HEK293 (cell line): ENCODE data around the gene CACNA1C.

Experiments
- CTCF ChIA-PET: fragments of 350-600 bp; formaldehyde crosslinking; extraction: SDS; loops from one replicate; lab custom pipeline; 2021; ENCODE audit warnings: antibody characterized with exemption; lab: Yijun Ruan, JAX
- POLR2A ChIA-PET: fragments of 300-600 bp; formaldehyde crosslinking; extraction: SDS; loops from one replicate; lab custom pipeline; 2020; ENCODE audit warnings: antibody characterized with exemption, inconsistent platforms; lab: Yijun Ruan, JAX
- H3K27ac ChIP-seq: fragments of 200-500 bp; sonication (Bioruptor generic); 2 replicates; pipeline ENCODE4 v1.5.1; 2014; ENCODE audit warnings: low read depth, low read length, control low read depth, inconsistent platforms; ENCODE audit errors: extremely low read depth
- H3K36me3 ChIP-seq, 2 experiments: fragments of 200-500 bp in 1 of 2; sonication (Bioruptor generic) in 1 of 2; 1 replicate in 1 of 2; 2 replicates in 1 of 2; pipeline ENCODE4 v1.5.1; 2014 to 2017; ENCODE audit warnings: inconsistent platforms in 2 of 2, low read length in 2 of 2; ENCODE audit not compliant: control insufficient read depth in 2 of 2, insufficient read depth in 1 of 2
- H3K4me1 ChIP-seq: fragments of 200-500 bp; sonication (Bioruptor generic); 2 replicates; pipeline ENCODE4 v1.5.1; 2014; ENCODE audit warnings: mild to moderate bottlenecking, low read length, inconsistent platforms; ENCODE audit not compliant: control insufficient read depth, insufficient read depth
- H3K4me3 ChIP-seq: 2 replicates; pipeline ENCODE4 v1.5.1; 2011; ENCODE audit warnings: low read depth, mild to moderate bottlenecking, control low read depth, low read length, moderate library complexity
- H3K9me3 ChIP-seq: fragments of 200-500 bp; sonication (Bioruptor generic); 2 replicates; pipeline ENCODE4 v1.5.1; 2014; ENCODE audit warnings: low read depth, low read length, inconsistent platforms; ENCODE audit not compliant: control insufficient read depth, insufficient read depth
- BCL6B ChIP-seq: fragments of 450-650 bp; formaldehyde crosslinking; IDR thresholded peaks from 2 replicates; pipeline ENCODE4 v1.5.1; 2017; ENCODE audit warnings: missing biosample characterization, missing genetic modification characterization
- GLI4 ChIP-seq: fragments of 450-650 bp; formaldehyde crosslinking; IDR thresholded peaks from 2 replicates; pipeline ENCODE4 v1.5.1; 2016; ENCODE audit warnings: missing biosample characterization, missing genetic modification characterization
- INSM2 ChIP-seq: fragments of 450-650 bp; formaldehyde crosslinking; IDR thresholded peaks from 2 replicates; pipeline ENCODE4 v1.5.1; 2016; ENCODE audit warnings: missing biosample characterization, missing genetic modification characterization
- KLF1 ChIP-seq: fragments of 450-650 bp; formaldehyde crosslinking; IDR thresholded peaks from 2 replicates; pipeline ENCODE4 v1.5.1; 2016; ENCODE audit warnings: missing biosample characterization, missing genetic modification characterization
- MEIS1 ChIP-seq: sonication (generic); formaldehyde crosslinking; IDR thresholded peaks from 2 replicates; pipeline ENCODE4 v1.8.1; 2022; ENCODE audit warnings: missing genetic modification reagents, mild to moderate bottlenecking, borderline replicate concordance
- SP7 ChIP-seq: fragments of 450-650 bp; formaldehyde crosslinking; IDR thresholded peaks from 2 replicates; pipeline ENCODE4 v1.5.1; 2016; ENCODE audit warnings: missing biosample characterization, missing genetic modification characterization
- ZEB2 ChIP-seq: fragments of 450-650 bp; formaldehyde crosslinking; IDR thresholded peaks from 2 replicates; pipeline ENCODE4 v1.5.1; 2016; ENCODE audit warnings: missing biosample characterization, missing genetic modification characterization
- ZIC2 ChIP-seq: fragments of 450-650 bp; formaldehyde crosslinking; IDR thresholded peaks from 2 replicates; pipeline ENCODE4 v1.5.1; 2016; ENCODE audit warnings: missing biosample characterization, missing genetic modification characterization
- ZNF121 ChIP-seq: fragments of 450-650 bp; formaldehyde crosslinking; IDR thresholded peaks from 2 replicates; pipeline ENCODE4 v1.5.1; 2016; ENCODE audit warnings: missing biosample characterization, missing genetic modification characterization
- ZNF138 ChIP-seq: fragments of 450-650 bp; formaldehyde crosslinking; IDR thresholded peaks from 2 replicates; pipeline ENCODE4 v1.5.1; 2016; ENCODE audit warnings: missing biosample characterization, missing genetic modification characterization, borderline replicate concordance
- ZNF266 ChIP-seq: fragments of 450-650 bp; formaldehyde crosslinking; IDR thresholded peaks from 2 replicates; pipeline ENCODE4 v1.5.1; 2016; ENCODE audit warnings: missing biosample characterization, missing genetic modification characterization, low read depth
- ZNF302 ChIP-seq: fragments of 450-650 bp; formaldehyde crosslinking; IDR thresholded peaks from 2 replicates; pipeline ENCODE4 v1.5.1; 2016; ENCODE audit warnings: missing biosample characterization, missing genetic modification characterization, low read depth
- ZNF423 ChIP-seq: fragments of 450-650 bp; formaldehyde crosslinking; IDR thresholded peaks from 2 replicates; pipeline ENCODE4 v1.5.1; 2016; ENCODE audit warnings: missing biosample characterization, missing genetic modification characterization
- ZNF426 ChIP-seq: fragments of 450-650 bp; formaldehyde crosslinking; IDR thresholded peaks from 2 replicates; pipeline ENCODE4 v1.5.1; 2017; ENCODE audit warnings: missing biosample characterization, missing genetic modification characterization, mild to moderate bottlenecking, inconsistent platforms, moderate library complexity
- ZNF529 ChIP-seq: fragments of 450-650 bp; formaldehyde crosslinking; IDR thresholded peaks from 2 replicates; pipeline ENCODE4 v1.5.1; 2017; ENCODE audit warnings: missing genetic modification characterization, missing biosample characterization; ENCODE audit not compliant: insufficient replicate concordance
- ZNF561 ChIP-seq: fragments of 450-650 bp; IDR thresholded peaks from 2 replicates; pipeline ENCODE4 v1.5.1; 2018; ENCODE audit warnings: missing biosample characterization, missing genetic modification characterization, borderline replicate concordance
- ZNF621 ChIP-seq: fragments of 450-650 bp; formaldehyde crosslinking; IDR thresholded peaks from 2 replicates; pipeline ENCODE4 v1.5.1; 2017; ENCODE audit warnings: missing biosample characterization, missing genetic modification characterization
- ZNF629 ChIP-seq: fragments of 450-650 bp; formaldehyde crosslinking; IDR thresholded peaks from 2 replicates; pipeline ENCODE4 v1.5.1; 2017; ENCODE audit warnings: missing biosample characterization, missing genetic modification characterization
- ZNF660 ChIP-seq: fragments of 450-650 bp; IDR thresholded peaks from 2 replicates; pipeline ENCODE4 v1.5.1; 2018; ENCODE audit warnings: missing biosample characterization, mild to moderate bottlenecking, missing genetic modification characterization
- ZNF701 ChIP-seq: fragments of 450-650 bp; formaldehyde crosslinking; IDR thresholded peaks from 2 replicates; pipeline ENCODE4 v1.5.1; 2016; ENCODE audit warnings: missing biosample characterization, missing genetic modification characterization
- ZNF768 ChIP-seq: fragments of 450-650 bp; formaldehyde crosslinking; IDR thresholded peaks from 2 replicates; pipeline ENCODE4 v1.5.1; 2018; ENCODE audit warnings: missing biosample characterization, mild to moderate bottlenecking, missing genetic modification characterization
- ZNF830 ChIP-seq: fragments of 450-650 bp; IDR thresholded peaks from 2 replicates; pipeline ENCODE4 v1.5.0; 2018; ENCODE audit warnings: missing biosample characterization, missing genetic modification characterization, low read depth, mild to moderate bottlenecking, moderate library complexity

The CACNA1C gene

GRCh38 chr12:2402073-2402579 lies 349.3 kb downstream of the CACNA1C start:
- Histone ChIP-seq H3K9me3 (no peaks in the 10 kb centered on the region), H3K4me3 (no peak overlapping the region), H3K4me1 (no peaks in the 10 kb centered on the region), H3K36me3 (no peaks in the 10 kb centered on the region), H3K27ac (no peak overlapping the region)
- TF ChIP-seq ZNF830 (no peak), ZIC2 (tag by site-specific recombination) (peak; percentile 58; the same call in 1 of the 2 replicates), ZNF768 (tag by site-specific recombination) (peak; percentile 72)
- ChIA-PET POLR2A (interaction anchor here (0.6 kb wide), 1 partner anchor 33 kb away, joined by 3 read pairs; no protein-coding TSS in a partner anchor), CTCF (interaction anchor here (0.6 to 1.0 kb wide), 2 partner anchors 19 to 116 kb away, joined by 3 to 4 read pairs; no protein-coding TSS in a partner anchor)

GRCh38 chr12:2403221-2403976 lies 350.6 kb downstream of the CACNA1C start:
- POLR2A ChIA-PET = no interaction called here

GRCh38 chr12:2405039-2405438 lies 352.3 kb downstream of the CACNA1C start:
- TF ChIP-seq ZNF529 (tag by site-specific recombination) (peak; percentile 96), ZNF561 (tag by site-specific recombination) (no peak), GLI4 (tag by site-specific recombination) (no peak)
- ChIA-PET CTCF (no interaction called here), POLR2A (no interaction called here)

More at GRCh38 chr12:2403221-2403976, 350.6 kb downstream of the CACNA1C start:
- no peaks in the 10 kb centered on the region for H3K4me1 ChIP-seq
- CTCF ChIA-PET = interaction anchor here (1.0 kb wide), 1 partner anchor 17 kb away, joined by 4 read pairs; no protein-coding TSS in a partner anchor
- H3K36me3 ChIP-seq = no peaks in the 10 kb centered on the region
- no peak overlapping the region for H3K4me3 ChIP-seq
- H3K9me3 ChIP-seq = no peaks in the 10 kb centered on the region
- H3K27ac ChIP-seq = no peak overlapping the region
- TF ChIP-seq INSM2 (tag by site-specific recombination) (no peak), ZIC2 (tag by site-specific recombination) (no peak)

GRCh38 chr12:2406903-2407302 lies 354.1 kb downstream of the CACNA1C start:
- no peak for TF ChIP-seq ZNF266 (tag by site-specific recombination)
- TF ChIP-seq ZNF426 (tag by site-specific recombination) = no peak
- ChIA-PET CTCF (no interaction called here), POLR2A (no interaction called here)
- H3K27ac ChIP-seq = no peak overlapping the region
- H3K9me3 ChIP-seq = no peaks in the 10 kb centered on the region
- H3K4me3 ChIP-seq = no peak overlapping the region
- no peaks in the 10 kb centered on the region for H3K36me3 ChIP-seq
- no peaks in the 10 kb centered on the region for H3K4me1 ChIP-seq

More at GRCh38 chr12:2405039-2405438, 352.3 kb downstream of the CACNA1C start:
- Histone ChIP-seq H3K4me3 (no peak overlapping the region), H3K4me1 (no peaks in the 10 kb centered on the region), H3K36me3 (no peaks in the 10 kb centered on the region), H3K27ac (no peak overlapping the region), H3K9me3 (no peaks in the 10 kb centered on the region)

GRCh38 chr12:2408262-2408661 lies 355.5 kb downstream of the CACNA1C start:
- CTCF ChIA-PET = interaction anchor here (0.6 to 1.8 kb wide), 2 partner anchors 13 to 19 kb away, joined by 3 to 11 read pairs; no protein-coding TSS in a partner anchor
- no peak for TF ChIP-seq SP7 (tag by site-specific recombination)
- TF ChIP-seq ZNF423 (tag by site-specific recombination) = no peak
- no peak for TF ChIP-seq ZNF660 (tag by site-specific recombination)
- TF ChIP-seq ZNF121 (tag by site-specific recombination) = no peak
- TF ChIP-seq BCL6B = no peak
- TF ChIP-seq ZNF629 (tag by site-specific recombination) = no peak
- TF ChIP-seq ZEB2 (tag by site-specific recombination) = no peak
- no peak for TF ChIP-seq MEIS1 (CRISPR knock-in tag)
- no peak for TF ChIP-seq ZNF138 (tag by site-specific recombination)
- TF ChIP-seq ZNF302 (tag by site-specific recombination) = no peak
- TF ChIP-seq KLF1 (tag by site-specific recombination) = no peak
- no peak for TF ChIP-seq ZNF621 (tag by site-specific recombination)
- TF ChIP-seq ZNF701 (tag by site-specific recombination) = no peak

More at GRCh38 chr12:2408262-2408661, 355.5 kb downstream of the CACNA1C start:
- H3K9me3 ChIP-seq = no peaks in the 10 kb centered on the region
- H3K36me3 ChIP-seq = no peaks in the 10 kb centered on the region
- no peak overlapping the region for H3K27ac ChIP-seq
- no peak overlapping the region for H3K4me3 ChIP-seq
- POLR2A ChIA-PET = no interaction called here
- no peaks in the 10 kb centered on the region for H3K4me1 ChIP-seq
